Dendritic cell treated with granulocyte-macrophage colony-stimulating factor and Interleukin-4, amounts not matched to agents 40 ng/mL and 50 ng/mL, for 4 days (primary cell): ENCODE data around the gene LUZP2.
"Not testable (repeated sequence)": the region's sequence is repeated elsewhere in the genome, so short reads cannot be mapped to it uniquely, and the experiment has no call there.

Source experiments
- H3K27ac Mint-ChIP-seq: one replicate; pipeline ENCODE4 v1.8.0; 2022; ENCODE audit warnings: mild to moderate bottlenecking, mixed read lengths
- H3K27me3 Mint-ChIP-seq: one replicate; pipeline ENCODE4 v1.8.0; 2022; ENCODE audit warnings: mild to moderate bottlenecking, mixed read lengths
- H3K36me3 Mint-ChIP-seq: one replicate; pipeline ENCODE4 v1.8.0; 2022; ENCODE audit warnings: low read depth, mixed read lengths
- H3K4me1 Mint-ChIP-seq: one replicate; pipeline ENCODE4 v1.8.0; 2022; ENCODE audit warnings: low read depth, mixed read lengths
- H3K4me3 Mint-ChIP-seq: one replicate; pipeline ENCODE4 v1.8.0; 2022; ENCODE audit warnings: mild to moderate bottlenecking, moderate library complexity, mixed read lengths
- H3K9me3 Mint-ChIP-seq: one replicate; pipeline ENCODE4 v1.8.0; 2022; ENCODE audit warnings: mixed read lengths
- intact Hi-C: fragments of 100-400 bp; cut with micrococcal nuclease; formaldehyde crosslinking; loops from one replicate; pipeline ENCODE4 v1.15.0; 2022

The LUZP2 gene

DNA sequence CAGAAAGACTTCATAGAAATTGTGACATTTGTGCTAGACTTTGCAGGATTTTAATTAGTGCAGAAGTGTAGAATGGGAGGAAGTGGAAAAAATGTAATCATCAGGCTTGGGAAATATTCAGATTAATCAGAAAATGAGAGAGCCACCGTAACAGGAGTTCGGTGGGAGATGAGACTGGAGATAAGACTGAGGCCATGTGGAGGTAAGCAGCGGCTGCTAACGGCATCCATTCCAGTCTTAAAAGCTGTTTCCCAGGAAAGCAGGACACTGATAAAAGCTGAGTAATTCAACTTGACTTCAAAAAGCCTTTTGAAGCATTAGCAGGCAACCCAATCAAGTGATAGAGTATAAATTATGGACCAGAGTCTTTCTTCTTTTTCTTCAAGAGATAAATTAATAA lies 369.9 kb downstream of the LUZP2 start:
- Mint-ChIP-seq H3K27ac (no peak overlapping the region), H3K4me1 (no peaks in the 10 kb centered on the region), H3K9me3 (peaks cover 6% of the 10 kb centered on the region), H3K4me3 (no peak overlapping the region), H3K27me3 (no peaks in the 10 kb centered on the region), H3K36me3 (no peaks in the 10 kb centered on the region)
- intact Hi-C loops: no loop called here

DNA sequence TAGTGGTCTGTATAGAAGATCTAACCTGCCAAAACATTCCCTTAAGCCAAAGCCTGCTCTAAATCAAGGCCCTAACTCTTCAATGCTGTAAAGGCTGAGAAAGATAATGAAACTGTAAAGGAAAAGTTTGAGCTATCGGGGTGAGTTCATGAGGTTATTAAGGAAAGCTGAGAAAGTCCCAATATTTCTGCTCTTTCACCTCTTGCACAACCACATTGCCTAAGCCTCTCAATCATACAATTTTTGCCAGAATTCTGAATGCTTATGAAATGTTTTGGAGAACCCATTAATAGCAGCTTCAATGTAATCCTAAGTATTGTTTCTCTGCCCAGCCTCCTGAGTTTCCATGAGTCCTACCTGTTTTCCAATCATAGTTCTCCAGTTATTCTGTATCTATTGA lies 373.2 kb downstream of the LUZP2 start:
- intact Hi-C loops: no loop called here
- Mint-ChIP-seq H3K4me3 (no peak overlapping the region), H3K36me3 (no peaks in the 10 kb centered on the region), H3K9me3 (no peaks in the 10 kb centered on the region), H3K4me1 (no peaks in the 10 kb centered on the region), H3K27me3 (no peaks in the 10 kb centered on the region), H3K27ac (no peak overlapping the region)

DNA sequence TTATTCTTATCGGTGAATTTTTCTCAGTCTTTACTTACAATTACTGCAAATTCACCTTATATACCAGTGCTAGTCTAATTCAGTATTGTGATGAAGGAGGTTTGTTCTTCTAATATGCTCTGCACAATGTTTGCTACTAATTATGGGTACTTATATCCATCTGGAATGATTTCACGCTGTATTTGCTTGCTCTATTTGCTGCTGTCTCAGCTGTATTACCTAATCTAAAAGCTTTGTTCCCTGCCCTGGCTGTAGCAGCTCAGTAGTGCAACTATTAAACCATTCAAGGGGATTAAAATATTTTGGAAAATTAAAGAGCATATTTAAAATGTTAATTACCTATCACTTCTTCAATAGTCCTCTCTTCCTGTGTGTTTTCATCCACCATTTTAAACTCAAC lies 375.3 kb downstream of the LUZP2 start:
- no peaks in the 10 kb centered on the region for H3K36me3 Mint-ChIP-seq
- no peak overlapping the region for H3K4me3 Mint-ChIP-seq
- intact Hi-C loops: no loop called here

DNA sequence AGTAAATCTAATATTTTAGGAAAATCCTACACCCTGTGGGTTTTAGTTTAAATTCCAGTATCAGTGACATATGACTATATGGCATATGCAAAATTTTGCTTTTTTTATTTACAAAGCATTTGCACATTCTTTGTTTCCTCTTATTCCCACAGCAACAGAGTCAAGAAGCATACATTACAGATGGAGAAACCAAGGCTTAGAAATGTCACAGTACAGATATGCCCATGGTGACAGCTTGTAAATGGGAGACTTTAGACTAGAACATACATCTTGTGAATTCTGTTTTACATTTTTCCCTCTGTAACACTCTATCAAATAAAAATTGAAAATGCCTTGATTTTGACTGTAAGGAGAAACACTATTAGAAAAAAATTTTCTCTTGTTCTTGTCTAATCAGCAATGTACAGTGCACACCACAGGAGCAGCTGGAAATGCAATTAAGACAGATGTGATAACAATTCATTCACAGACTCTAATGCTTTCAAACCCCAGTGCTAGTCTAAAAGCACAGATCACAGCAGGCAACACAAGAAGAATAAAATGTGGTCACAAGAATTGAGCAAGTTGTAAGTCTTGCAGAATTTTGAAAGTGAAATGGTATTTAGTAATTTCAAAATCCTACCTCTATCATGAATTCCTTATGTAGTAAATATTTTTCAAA lies 375.9 kb downstream of the LUZP2 start:
- no peaks in the 10 kb centered on the region for H3K4me1 Mint-ChIP-seq
- H3K4me3 Mint-ChIP-seq: no peak overlapping the region
- no peaks in the 10 kb centered on the region for H3K9me3 Mint-ChIP-seq
- no peaks in the 10 kb centered on the region for H3K27me3 Mint-ChIP-seq
- H3K36me3 Mint-ChIP-seq: no peaks in the 10 kb centered on the region
- H3K27ac Mint-ChIP-seq: no peak overlapping the region
- intact Hi-C loops: no loop called here

More for the DNA sequence above, 375.3 kb downstream of the LUZP2 start:
- no peaks in the 10 kb centered on the region for H3K9me3 Mint-ChIP-seq
- H3K27me3 Mint-ChIP-seq: no peaks in the 10 kb centered on the region
- H3K4me1 Mint-ChIP-seq: no peaks in the 10 kb centered on the region
- H3K27ac Mint-ChIP-seq: no peak overlapping the region

DNA sequence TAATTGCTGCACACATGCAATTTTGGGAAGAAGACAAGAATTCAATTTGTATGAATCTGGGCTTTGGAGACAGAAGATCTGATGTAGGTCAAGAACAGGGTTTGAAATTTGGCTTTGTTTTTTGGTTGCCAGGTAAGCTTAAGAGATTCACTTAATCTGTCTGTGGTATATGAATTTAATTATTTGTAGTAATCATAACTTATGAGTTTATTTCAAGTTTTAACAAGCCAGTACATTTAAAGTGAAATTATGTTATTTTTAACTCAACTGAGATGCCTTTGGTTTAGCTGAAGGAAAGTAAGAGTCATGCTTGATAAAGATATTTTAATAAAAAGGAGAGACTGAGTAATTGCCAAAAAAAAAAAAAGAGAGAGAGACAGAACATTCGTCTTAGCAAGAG lies 384.1 kb downstream of the LUZP2 start:
- peaks cover 29% of the 10 kb centered on the region for H3K9me3 Mint-ChIP-seq
- H3K27ac Mint-ChIP-seq: no peak overlapping the region

GRCh38 chr11:24885580-24886173 lies 388.8 kb downstream of the LUZP2 start:
- no peak overlapping the region for H3K27ac Mint-ChIP-seq
- no peaks in the 10 kb centered on the region for H3K4me1 Mint-ChIP-seq
- H3K4me3 Mint-ChIP-seq: no peak overlapping the region
- intact Hi-C loops: no loop called here
- H3K36me3 Mint-ChIP-seq: no peaks in the 10 kb centered on the region
- H3K27me3 Mint-ChIP-seq: no peaks in the 10 kb centered on the region
- peaks cover 15% of the 10 kb centered on the region for H3K9me3 Mint-ChIP-seq

More for the DNA sequence above, 384.1 kb downstream of the LUZP2 start:
- Mint-ChIP-seq H3K27me3 (no peaks in the 10 kb centered on the region), H3K36me3 (no peaks in the 10 kb centered on the region), H3K4me1 (no peaks in the 10 kb centered on the region), H3K4me3 (no peak overlapping the region)
- intact Hi-C loops: no loop called here

DNA sequence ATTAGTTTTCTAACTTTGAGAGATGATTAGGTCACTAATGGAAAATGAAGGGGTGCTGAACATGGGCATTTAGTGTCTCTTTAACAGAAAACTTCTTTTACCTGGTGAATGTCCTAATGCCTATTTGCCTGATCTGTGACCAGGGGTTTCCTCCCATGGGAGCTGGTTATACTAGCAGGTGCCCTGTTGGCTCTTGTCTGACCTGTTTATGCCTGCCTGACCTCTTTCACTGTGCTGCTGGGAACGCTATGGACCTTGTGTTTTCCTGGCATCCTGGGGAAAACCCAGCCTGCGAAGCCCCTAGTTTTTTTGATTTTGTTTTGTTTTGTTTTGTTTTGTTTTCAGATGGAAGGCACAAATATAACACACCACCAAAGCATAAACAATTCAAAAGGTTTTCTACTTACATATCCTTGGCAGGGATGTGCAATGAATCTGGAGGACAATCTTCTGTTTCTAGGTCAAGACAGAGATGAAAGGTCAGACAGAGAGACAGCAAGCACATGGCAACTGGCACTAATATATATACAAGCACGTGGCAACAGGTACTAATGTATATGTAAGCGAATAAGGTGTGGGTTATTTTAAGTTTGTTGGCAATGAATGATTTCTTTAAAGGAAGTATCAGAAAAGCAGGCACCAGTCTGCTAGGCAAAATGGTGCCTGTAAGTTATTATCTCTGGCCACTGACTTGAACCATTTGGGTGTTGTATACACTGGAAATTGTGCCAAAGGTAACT lies 390.2 kb downstream of the LUZP2 start:
- Mint-ChIP-seq H3K4me1 (no peaks in the 10 kb centered on the region), H3K36me3 (no peaks in the 10 kb centered on the region), H3K9me3 (peaks cover 8% of the 10 kb centered on the region), H3K27me3 (no peaks in the 10 kb centered on the region), H3K27ac (no peak overlapping the region), H3K4me3 (no peak overlapping the region)
- intact Hi-C loops: no loop called here

GRCh38 chr11:24890426-24890825 lies 393.6 kb downstream of the LUZP2 start:
- H3K4me1 Mint-ChIP-seq: no peaks in the 10 kb centered on the region
- intact Hi-C loops: no loop called here
- H3K4me3 Mint-ChIP-seq: no peak overlapping the region
- H3K9me3 Mint-ChIP-seq: peaks cover 21% of the 10 kb centered on the region
- no peaks in the 10 kb centered on the region for H3K36me3 Mint-ChIP-seq
- H3K27me3 Mint-ChIP-seq: no peaks in the 10 kb centered on the region
- no peak overlapping the region for H3K27ac Mint-ChIP-seq

DNA sequence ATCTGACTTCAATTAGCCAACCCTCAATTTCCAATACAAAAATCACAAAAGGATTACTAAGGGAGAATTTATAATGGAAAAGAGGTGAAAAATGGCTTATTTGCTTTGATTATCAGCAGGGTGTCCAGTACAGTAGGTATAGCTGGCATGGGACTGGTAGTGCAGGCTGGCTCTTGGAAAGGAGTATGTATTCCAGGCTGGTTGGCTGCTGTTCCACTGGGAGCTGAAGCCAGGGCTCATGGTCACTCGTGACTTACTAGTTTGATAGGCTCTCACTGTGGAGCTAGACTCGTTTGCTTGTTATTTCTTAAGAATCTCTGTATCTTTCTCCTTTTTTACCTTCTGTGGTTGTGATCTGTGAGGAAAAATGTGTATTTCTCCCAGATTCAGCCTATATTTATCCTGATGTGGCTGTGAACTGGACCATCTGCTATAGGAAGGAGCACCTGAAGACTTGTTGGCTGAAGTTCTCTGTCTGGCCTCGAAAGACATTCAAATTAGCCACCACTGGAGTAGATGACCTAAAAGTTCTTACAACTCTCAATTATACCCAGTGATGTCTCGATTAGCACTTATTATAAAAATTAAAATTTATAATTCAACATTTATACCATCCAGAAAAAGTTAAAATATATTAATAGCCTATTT lies 395.1 kb downstream of the LUZP2 start:
- peaks cover 30% of the 10 kb centered on the region for H3K9me3 Mint-ChIP-seq
- H3K27ac Mint-ChIP-seq, intact Hi-C loops, H3K4me1 Mint-ChIP-seq, H3K4me3 Mint-ChIP-seq, H3K36me3 Mint-ChIP-seq, H3K27me3 Mint-ChIP-seq: not testable (repeated sequence)

DNA sequence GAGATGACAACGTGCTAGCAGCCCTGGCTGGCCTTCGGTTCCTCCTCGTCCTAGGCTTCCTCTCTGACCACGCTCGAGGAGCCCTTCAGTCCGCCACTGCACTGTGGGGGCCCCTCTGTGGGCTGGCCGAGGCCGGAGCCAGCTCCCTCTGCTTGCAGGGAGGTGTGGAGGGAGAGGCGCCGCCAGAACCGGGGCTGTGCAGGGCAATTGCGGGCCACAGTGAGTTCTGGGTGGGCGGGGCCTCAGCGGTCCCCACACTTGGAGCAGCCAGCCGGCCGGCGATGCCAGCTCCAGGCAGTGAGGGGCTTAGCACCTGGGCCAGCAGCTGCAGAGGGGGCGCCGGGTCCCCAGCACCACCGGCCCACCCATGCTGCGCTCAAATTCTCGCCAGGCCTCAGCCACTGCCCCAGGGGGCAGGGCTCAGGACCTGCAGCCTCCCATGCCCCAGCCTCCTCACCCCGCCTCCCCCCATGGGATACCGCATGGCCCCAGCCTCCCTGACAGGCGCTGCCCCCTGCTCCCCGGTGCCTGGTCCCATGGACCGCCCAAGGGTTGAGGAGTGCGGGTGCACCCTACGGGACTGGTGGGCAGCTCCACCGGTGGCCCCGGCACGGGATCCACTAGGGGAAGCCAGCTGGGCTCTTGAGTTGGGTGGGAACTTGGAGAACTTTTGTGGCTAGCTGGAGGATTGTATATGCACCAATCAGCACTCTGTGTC lies 399.4 kb downstream of the LUZP2 start:
- Mint-ChIP-seq H3K36me3 (no peaks in the 10 kb centered on the region), H3K27me3 (no peaks in the 10 kb centered on the region), H3K4me1 (no peaks in the 10 kb centered on the region), H3K27ac (no peak overlapping the region), H3K9me3 (peaks cover 37% of the 10 kb centered on the region), H3K4me3 (no peak overlapping the region)
- intact Hi-C loops: no loop called here

DNA sequence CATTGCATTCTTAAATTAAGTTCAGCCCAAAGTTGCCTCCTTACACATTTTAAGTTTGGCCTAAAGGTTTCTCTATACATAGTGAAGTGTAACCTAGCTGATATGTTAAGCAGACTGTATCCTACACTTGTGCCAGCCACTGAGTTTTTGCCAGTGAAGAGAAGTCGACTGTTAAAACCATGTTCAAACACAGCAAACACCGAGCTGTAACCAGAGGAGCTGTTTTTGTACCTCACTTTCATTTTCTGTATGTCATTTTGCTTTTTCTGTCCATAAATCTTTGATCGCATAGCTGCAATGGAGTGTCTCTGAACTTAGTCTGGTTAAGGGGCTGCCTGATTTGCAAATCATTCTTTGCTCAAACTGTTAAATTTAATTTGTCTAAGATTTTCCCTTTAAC lies 403.7 kb downstream of the LUZP2 start:
- no peaks in the 10 kb centered on the region for H3K27me3 Mint-ChIP-seq
- H3K9me3 Mint-ChIP-seq: peaks cover 23% of the 10 kb centered on the region
- no peak overlapping the region for H3K4me3 Mint-ChIP-seq

DNA sequence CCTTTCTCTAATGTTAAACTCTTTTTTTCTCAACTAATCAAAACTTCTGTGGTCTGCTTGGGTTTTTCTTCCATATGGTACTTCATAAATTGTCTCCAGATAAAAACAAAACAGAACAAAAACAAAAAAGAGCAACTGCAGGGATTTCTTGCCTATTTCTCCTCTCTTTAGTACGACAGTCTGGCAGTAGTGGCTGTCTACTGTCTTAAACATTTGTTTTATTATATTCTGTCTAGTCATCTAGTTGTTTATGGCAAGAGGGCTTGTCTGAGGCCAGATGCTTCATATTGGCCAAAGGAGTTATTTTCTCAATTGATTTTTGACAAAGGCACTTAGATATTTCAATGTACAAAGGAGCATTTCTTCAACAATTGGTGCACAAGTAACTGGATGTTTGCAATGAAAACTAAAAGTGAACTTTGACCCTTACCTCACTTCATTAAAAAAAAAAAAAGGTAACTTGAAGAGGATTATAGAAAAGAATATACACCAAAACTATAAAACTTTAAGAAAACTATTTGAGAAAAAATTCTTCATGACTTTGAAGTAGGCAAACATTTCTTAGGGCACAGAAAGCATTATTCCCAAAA lies 404.2 kb downstream of the LUZP2 start:
- H3K36me3 Mint-ChIP-seq: no peaks in the 10 kb centered on the region
- no peak overlapping the region for H3K4me3 Mint-ChIP-seq
- peaks cover 19% of the 10 kb centered on the region for H3K9me3 Mint-ChIP-seq
- no peak overlapping the region for H3K27ac Mint-ChIP-seq
- H3K27me3 Mint-ChIP-seq: no peaks in the 10 kb centered on the region
- intact Hi-C loops: no loop called here
- H3K4me1 Mint-ChIP-seq: no peaks in the 10 kb centered on the region

More for the DNA sequence above, 403.7 kb downstream of the LUZP2 start:
- Mint-ChIP-seq H3K4me1 (no peaks in the 10 kb centered on the region), H3K36me3 (no peaks in the 10 kb centered on the region), H3K27ac (no peak overlapping the region)
- intact Hi-C loops: no loop called here

- Mint-ChIP-seq H3K27me3 (no peaks in the 10 kb centered on the region), H3K36me3 (no peaks in the 10 kb centered on the region), H3K4me1 (no peaks in the 10 kb centered on the region), H3K9me3 (no peaks in the 10 kb centered on the region), H3K4me3 (no peak overlapping the region), H3K27ac (no peak overlapping the region)
- intact Hi-C loops: no loop called here
Observed at GRCh38 chr11:24903555-24903954, 406.7 kb downstream of the LUZP2 start.
